NCI-H128 (cell line): ENCODE data around the gene STOML2.

Experiments
- DNase-seq: peaks from one replicate; lab custom pipeline; 2025; ENCODE audit not compliant: unreplicated experiment; lab: John Stamatoyannopoulos, UW

STOML2 gene

GRCh38 chr9:35072461-35073278, 30.3 kb downstream of the STOML2 start, which contains the start of gene VCP:
VCP (minus strand) TSS chr9:35072625; CDS start chr9:35072353, 272 bp downstream.
- peak; percentile 98 for DNase-seq

- peak; percentile 68 for DNase-seq
These were observed 31.0 kb downstream of the STOML2 start for GRCh38 chr9:35071814-35072460.

DNA sequence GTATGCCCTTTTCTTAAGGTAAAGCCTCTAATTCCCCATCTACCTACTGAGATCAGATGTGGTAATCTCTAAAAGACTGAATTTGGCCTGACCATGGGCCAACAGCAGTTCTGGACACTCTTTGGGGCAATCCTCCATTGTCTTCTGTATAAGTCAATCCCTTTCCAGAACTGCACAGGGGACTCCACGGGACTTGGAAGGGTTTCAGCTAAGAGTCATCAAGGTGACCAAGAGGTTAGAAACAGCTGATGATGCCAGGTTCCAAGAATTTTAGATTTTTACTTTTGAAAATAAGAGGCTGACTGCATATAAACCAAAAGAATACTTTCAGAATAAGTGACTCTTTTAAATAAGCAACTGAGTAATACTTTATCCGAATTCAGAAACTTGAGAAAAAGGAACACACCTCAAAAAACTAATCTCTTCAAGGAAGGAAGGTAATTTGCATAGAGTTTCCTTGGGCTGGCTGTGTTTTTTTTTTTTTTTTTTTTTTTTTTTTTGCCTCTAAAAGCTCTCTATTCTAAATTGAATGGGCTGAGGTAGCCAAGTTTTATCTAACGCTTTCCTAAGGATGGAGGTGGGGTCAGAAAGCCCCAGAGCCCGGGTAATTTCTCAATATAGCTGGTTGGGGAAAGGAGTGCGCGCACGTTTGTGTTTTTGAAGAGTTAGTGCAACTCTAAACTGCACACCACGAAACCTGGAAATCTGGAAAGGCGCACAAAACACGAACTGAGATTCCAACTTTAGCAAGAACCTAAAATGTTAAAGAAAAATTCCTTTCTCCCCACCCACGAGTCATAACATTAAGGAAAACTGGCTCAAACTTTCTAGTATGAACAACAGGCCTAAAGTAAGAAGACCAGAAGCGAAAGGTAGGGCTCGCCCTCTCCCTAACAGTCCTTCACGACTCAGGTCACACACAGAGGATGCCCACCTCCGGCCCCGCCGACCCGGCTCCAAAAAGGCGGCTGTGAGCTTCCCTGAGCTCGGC, 31.8 kb downstream of the STOML2 start:
- no peak for DNase-seq

DNA sequence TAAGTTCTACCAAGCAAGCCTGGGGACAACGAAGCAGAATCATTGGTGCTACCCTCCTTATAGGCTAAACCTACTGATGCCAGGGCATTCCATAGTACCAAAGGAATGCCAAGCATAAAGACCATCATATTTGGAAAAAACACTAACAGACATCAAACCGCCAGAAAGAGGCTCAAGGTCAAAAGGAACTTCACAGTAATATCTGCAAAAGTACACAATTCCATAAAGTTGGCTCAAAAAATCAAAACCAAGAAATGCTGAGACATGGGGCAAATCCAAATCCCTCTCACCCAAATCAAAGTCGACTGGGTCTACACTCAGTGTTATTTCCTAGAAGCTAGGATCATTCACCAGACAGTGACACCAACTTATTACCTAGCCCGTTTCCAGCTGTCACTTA, 33.9 kb downstream of the STOML2 start:
- DNase-seq: no peak

GRCh38 chr9:35067056-35067455, 35.9 kb downstream of the STOML2 start:
- DNase-seq: no peak

DNA sequence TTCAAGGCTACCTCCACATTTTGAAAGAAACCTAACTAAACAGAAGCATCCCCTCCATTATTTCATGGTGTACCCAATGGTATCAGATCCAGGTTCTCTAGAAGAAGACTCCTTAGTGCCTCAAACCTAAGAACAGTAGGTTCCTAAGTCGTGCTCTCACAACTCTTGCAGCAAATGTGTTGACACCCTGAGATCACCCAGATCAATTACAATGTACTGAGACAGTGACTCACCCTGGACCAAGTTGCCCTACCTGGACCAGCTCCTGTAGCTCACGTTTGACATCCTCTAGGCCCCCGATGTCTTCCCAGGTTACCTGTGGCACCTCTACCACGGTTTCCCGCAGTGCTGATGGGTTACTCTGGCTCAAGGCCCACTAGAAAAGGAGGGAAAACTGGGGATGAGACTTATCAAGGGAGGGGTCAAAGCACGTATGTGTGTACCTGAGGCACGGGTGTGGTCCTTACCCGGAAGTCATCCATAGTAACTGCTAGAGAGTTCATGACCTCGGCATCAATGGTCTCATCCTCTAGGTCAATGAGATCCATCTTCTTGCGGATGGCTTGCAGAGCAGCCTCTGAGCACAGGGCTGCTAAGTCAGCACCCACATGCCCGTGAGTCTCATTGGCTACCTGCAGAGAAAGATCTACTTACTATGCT, 42.3 kb downstream of the STOML2 start:
- no peak for DNase-seq

GRCh38 chr9:35059438-35059837, 43.5 kb downstream of the STOML2 start:
- DNase-seq: no peak

GRCh38 chr9:35057271-35057620, 45.7 kb downstream of the STOML2 start:
- no peak for DNase-seq

- DNase-seq: no peak
These were observed 46.2 kb downstream of the STOML2 start for GRCh38 chr9:35056571-35057270.

DNA sequence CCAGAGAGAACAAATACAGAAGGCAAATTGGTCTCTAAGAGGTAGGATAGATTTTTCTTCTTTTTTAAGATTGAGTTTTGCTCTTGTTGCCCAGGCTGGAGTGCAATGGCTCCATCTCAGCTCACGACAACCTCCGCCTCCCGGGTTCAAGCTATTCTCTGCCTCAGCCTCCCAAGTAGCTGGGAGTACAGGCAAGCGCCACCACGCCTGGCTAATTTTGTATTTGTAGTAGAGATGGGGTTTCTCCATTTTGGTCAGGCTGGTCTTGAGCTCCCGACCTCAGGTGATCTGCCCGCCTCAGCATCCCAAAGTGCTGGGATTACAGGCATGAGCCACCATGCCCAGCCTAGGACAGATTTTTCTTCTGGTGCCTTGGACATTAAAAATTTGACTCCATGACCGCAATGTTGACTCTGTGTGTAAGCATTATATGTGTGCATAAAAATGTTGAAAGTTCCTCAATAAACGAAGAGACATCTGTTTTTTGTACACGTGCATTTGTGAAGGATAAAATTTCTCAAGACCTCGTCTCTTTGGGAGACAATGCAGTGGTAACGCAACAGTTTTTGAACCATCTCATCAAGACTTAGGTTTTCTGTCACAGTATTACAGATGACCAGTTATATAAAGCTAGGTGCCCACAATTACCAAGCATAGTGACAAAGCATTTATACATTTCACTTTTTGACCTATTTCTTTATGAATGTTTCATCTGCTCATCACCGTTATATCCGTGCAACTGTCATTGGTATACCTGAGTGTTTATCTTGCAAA, 47.9 kb downstream of the STOML2 start:
- DNase-seq: no peak

GRCh38 chr9:35054185-35054835, 48.6 kb downstream of the STOML2 start:
- no peak for DNase-seq

DNA sequence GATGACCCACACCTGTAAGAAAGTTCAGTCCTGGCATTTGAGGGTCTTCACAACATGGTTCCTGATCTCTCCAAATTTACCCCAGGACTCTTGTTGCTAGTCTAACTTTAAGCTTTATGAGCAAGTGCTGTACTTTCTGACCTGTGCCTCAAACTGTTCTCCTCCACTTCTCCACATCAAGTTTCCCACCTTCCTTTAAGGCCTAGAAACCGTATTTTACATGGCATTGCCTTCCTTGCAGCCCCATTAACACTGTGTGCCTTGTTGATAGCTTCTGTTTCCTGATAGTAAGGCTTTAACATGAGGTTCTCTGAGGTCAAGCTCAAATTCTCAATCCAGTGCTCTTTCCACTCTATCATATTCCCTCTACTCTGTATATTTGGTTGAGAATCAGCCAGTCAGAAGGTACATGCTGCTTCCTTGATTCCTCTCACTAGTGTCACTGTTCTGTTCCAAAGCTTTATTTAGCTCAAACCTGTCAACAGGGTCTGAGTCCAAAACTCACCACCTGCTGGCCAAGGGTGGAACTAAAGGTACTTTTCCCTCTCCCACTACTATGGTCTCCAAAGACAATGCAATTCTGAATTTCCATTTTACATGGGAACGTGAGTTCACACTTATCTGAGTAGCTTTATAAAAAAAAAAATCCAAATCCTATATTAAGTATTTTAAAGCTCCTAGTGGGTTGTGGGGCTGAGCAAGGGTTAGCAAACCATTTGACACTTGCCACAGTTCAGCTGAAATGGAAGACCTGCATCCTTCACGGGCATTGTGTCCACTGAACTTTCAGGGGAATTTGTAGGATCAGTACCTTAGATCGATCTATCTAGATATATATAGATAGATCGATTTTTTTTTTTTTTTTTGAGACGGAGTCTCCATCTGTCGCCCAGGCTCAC, 51.6 kb downstream of the STOML2 start:
- no peak for DNase-seq
